HL-60 (cell line): ENCODE data around the gene FAHD1.

Experiments used
- CTCF ChIP-seq: IDR thresholded peaks from one replicate; pipeline ENCODE4 v1.5.1; 2011; ENCODE audit warnings: low read length, control low read depth, inconsistent platforms; ENCODE audit not compliant: insufficient read depth
- GABPA ChIP-seq: IDR thresholded peaks from 2 replicates; pipeline ENCODE4 v1.6.1; 2012; ENCODE audit warnings: low read depth
- POLR2AphosphoS5 ChIP-seq: IDR thresholded peaks from 2 replicates; pipeline ENCODE4 v1.6.1; 2012; ENCODE audit warnings: low read depth
- REST ChIP-seq: IDR thresholded peaks from 2 replicates; pipeline ENCODE4 v1.6.1; 2012; ENCODE audit warnings: low read depth; ENCODE audit not compliant: insufficient replicate concordance

- no peak for TF ChIP-seq CTCF
- no peak for TF ChIP-seq POLR2AphosphoS5
- no peak for TF ChIP-seq REST
- no peak for TF ChIP-seq GABPA
Observed at GRCh38 chr16:1871974-1872635, 45.1 kb downstream of the FAHD1 start, which contains the start of gene MEIOB.
